GM18519 (cell line): ENCODE results near the gene PLEKHA4.
"Not testable (repeated sequence)": the region's sequence is repeated elsewhere in the genome, so short reads cannot be mapped to it uniquely, and the experiment has no call there.

Experiments used
- ATAC-seq: cut with Tn5 transposase; IDR thresholded peaks from one replicate; pipeline ENCODE4 v1.9.1; 2021; ENCODE audit warnings: mild to moderate bottlenecking, moderate library complexity; ENCODE audit not compliant: unreplicated experiment, low FRiP score

The PLEKHA4 gene

GRCh38 chr19:48867746-48868113 lies 687 bp downstream of the PLEKHA4 start:
- ATAC-seq, result no peak

GRCh38 chr19:48867123-48867745 lies 1.2 kb downstream of the PLEKHA4 start:
- no peak for ATAC-seq

GRCh38 chr19:48866692-48867091 lies 1.7 kb downstream of the PLEKHA4 start:
- no peak for ATAC-seq

DNA sequence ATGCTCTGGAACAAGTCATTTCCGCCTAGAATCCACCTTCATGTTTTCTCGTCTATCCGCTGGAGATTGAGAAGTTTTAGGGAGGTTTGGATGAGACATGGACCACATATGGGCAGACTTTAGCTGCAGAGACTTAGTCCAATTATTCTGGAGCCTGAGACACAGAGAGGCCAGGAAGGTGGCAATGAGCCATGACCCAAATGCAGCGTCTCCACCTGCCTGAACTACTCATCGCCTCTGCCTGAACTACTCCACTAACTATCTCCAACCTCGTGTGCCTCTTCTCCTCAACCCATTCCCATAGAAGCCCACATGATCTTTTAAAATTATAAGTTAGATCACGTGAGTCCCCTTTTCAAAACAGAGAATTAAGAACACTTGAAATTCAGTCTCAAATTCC lies 5.6 kb downstream of the PLEKHA4 start:
- ATAC-seq, result no peak

- ATAC-seq, result no peak
Measured at GRCh38 chr19:48861313-48861712, 7.1 kb downstream of the PLEKHA4 start.

- peak; percentile 78 for ATAC-seq
Measured at GRCh38 chr19:48859711-48860572, 8.5 kb downstream of the PLEKHA4 start.

DNA sequence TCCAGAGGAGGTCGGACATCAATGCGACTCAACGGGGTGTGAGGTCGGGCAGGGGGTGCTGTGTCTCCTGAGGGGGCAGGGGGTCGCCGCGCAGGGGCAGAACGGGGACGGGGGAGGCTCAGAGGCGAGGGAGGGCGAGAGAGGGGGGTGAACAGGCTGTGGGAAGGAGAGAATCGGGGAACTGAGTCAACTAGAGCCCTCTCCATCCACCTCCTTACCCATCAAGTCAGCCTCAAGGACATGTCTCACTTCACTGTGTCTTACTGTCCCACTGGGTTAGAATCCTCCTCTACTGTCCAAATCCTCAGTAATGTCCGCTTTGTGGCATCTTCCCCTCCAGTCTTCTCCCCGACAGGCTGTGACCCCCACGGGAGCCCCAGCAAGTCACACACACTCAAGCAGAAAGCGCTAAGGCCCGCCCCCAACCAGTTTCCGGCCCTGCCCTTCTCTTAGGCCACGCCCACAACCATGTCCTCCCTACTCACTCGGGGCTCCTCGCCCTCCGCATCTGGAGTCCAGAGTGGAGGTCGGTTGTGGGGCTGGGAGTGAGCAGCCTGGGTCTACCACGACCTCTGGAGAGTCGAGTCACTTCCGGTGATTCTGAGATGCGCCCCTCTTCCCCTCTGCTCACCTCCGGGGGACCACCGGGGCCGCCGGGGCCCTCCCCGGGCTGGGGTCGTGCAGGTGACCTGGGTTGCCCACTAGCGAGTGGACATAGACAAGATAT lies 9.3 kb downstream of the PLEKHA4 start:
- no peak for ATAC-seq

DNA sequence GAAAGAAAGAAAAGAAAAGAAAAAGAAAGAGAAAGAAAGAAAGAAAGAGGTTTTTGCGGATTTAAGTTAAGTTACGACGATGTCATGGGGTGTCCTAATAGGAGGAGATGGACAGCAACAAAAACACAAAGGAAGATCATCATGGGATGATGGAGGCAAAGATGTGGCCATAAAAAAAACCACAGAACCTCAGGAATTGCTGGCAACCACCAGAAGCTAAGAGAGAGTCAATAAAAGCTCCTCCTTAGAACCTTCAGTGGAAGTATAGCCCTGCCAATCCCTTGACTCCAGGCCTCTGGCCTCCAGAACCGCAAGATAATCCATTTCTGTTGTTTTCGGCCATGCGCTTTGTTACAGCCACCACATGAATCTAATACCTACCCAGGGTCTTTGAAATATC lies 11.5 kb downstream of the PLEKHA4 start:
- ATAC-seq, result no peak

DNA sequence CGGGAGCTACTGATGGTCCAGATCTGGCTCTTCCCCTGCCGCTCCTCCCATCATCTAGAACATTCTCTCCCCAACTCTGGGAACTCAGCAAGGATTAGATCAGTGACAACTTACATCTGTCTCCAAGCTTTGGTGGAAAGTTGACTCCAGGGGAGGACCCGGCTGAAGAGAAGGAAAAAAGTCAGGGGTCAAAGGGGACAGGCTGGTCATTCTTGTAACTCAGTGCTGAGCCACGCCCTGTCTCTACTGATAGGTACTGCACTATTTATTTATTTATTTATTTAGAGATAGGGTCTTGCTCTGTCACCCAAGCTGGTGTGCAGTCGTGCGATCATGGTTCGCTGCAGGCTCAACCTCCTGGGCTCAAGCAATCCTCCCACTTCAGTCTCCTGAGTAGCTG lies 14.3 kb downstream of the PLEKHA4 start:
- no peak for ATAC-seq

GRCh38 chr19:48853483-48853882 lies 14.9 kb downstream of the PLEKHA4 start:
- ATAC-seq, result no peak

- ATAC-seq, result no peak
Measured at GRCh38 chr19:48852292-48852691, 16.1 kb downstream of the PLEKHA4 start.

DNA sequence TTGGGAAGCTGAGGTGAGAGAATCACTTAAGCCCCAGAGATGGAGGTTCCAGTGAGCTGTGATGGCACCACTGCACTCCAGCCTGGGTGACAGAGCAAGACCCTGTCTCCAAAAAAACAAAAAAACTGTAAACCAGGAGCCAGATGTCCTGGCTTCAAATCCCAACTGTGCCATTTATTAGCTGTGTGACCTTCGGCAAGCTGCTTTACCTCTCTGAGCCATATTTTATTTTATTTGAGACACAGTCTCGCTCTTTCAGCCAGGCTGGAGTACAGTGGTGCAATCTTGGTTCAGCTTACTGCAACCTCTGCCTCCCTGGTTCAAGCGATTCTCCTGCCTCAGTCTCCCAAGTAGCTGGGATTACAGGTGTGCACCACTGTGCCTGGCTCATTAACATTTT lies 21.8 kb downstream of the PLEKHA4 start:
- not testable (repeated sequence) for ATAC-seq

- no peak for ATAC-seq
Measured at GRCh38 chr19:48845384-48845783, 23.0 kb downstream of the PLEKHA4 start.

DNA sequence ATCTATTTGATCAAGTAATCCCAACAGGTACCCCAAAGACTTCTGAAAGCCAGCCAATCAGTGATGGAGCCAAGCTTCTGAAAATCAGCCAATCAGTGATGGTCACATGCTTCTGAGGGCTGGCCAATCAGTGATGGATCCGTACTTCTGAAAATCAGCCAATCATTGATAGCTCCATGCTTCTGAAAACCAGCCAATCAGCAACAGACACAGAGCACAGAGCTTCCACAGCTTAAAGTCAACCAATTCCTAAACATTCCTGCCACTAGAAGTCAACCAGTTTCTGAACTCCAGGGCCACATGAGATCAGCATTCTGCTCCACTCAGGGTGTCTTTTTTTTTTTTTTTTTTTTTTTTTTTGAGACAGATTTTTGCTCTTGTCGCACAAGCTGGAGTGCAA lies 23.9 kb downstream of the PLEKHA4 start:
- no peak for ATAC-seq

DNA sequence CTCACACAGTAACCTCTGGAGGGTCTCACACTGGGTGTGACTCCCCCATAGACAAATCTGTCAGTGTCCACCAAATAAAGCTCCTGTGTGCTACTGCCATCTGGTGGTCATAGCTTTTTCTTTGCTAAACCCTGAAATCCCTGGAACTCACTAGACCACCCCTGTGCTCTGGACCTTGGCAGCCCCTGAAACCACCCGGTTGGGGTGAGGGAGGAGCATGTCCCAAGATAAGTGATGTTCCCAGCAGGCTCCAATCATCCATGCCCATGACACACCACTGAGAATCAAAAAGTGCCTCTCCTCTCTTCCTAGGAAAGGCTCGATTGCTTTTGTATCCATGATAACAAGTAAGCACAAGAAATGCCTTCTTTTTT lies 25.6 kb downstream of the PLEKHA4 start:
- no peak for ATAC-seq

- ATAC-seq, result no peak
Measured at GRCh38 chr19:48841571-48841970, 26.8 kb downstream of the PLEKHA4 start.

DNA sequence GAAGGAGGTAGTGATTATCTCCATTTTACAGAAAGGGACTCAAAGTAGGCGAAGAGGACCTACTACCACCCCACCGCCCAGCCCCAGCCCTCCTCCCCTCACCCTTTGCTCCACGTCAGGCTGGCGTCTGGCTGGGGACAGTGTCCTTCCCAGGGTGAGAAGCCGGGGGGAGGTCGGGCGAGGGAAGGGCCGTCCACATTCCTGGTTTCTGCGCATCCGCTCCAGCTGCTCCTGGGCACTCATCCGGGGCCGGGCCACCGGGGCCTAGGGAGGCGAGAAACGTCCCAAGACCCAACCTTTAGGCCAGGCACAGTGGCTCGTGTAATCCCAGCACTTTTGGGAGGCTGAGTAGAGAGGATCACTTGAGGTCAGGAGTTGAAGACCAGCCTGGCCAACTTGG lies 27.4 kb downstream of the PLEKHA4 start:
- ATAC-seq, result no peak

DNA sequence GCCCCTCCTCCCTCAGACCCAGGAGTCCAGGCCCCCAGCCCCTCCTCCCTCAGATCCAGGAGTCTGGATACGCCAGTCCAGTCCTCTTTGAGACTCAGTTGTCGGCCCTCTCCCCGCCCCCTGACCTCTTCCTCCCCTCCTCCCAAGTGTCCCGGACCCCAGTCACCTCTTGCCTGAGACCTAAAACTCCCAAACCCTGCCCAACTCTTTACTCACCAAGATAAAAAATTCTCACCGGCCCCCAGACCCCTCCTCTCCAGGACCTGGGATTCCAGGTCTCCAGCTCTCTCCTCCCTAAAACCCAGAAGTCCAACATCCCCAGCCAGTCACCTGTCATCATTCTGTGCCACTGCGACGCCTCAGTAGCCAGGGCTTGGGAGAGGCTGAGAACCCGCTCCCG lies 30.7 kb downstream of the PLEKHA4 start:
- no peak for ATAC-seq

DNA sequence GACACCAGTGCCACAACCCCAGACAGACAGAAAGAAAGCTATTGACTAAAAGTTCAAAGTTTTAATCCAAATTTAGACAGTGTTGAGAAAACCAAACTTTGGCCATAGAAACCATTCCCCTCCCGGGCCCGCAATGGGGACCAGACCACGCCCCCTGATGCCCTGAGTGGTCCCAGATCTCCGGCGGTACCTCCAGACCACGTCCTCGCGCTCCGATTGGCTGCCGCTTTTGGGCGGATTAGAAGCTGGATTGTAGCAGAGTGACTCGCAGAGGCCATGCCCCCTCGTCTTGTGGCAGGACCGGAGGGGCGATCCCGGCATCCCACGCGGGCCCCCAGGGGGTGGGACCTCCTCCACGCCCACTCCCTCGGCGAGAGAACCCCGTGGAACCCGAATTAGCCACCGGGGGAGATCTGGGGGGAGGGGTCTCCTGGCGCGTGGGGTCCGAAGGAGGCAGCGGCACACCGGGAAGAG lies 31.3 kb downstream of the PLEKHA4 start:
- ATAC-seq, result no peak

- ATAC-seq, result no peak
Measured at GRCh38 chr19:48836089-48837017, 32.1 kb downstream of the PLEKHA4 start, which contains the start of gene HSD17B14. Gene HSD17B14, minus strand, starts transcription at chr19:48836491. Its CDS starts 80 bp downstream, at chr19:48836411.
